Fibroblast of skin of right quadriceps (primary cell): ENCODE measurements around the gene OR8G1.
"Not testable (repeated sequence)": the region's sequence is repeated elsewhere in the genome, so short reads cannot be mapped to it uniquely, and the experiment has no call there.

Experiments used
- DNase-seq: peaks from one replicate; pipeline ENCODE4 v3.0.0-alpha.2; 2013

OR8G1 gene

GRCh38 chr11:124240621-124241397 is at the start of gene OR8G1:
OR8G1 (plus strand) TSS chr11:124241095; CDS start chr11:124249676, 8,581 bp downstream.
- DNase-seq: no peak

- DNase-seq: no peak
Observed at GRCh38 chr11:124193221-124194010, 47.5 kb upstream of the OR8G1 start.

GRCh38 chr11:124194293-124195188 is 46.4 kb upstream of the OR8G1 start:
- no peak for DNase-seq

GRCh38 chr11:124195189-124195734 is 45.6 kb upstream of the OR8G1 start:
- peak; percentile 50 for DNase-seq

- DNase-seq: no peak
Observed at GRCh38 chr11:124197999-124198398, 42.9 kb upstream of the OR8G1 start.

GRCh38 chr11:124198897-124199296 is 42.0 kb upstream of the OR8G1 start:
- DNase-seq: no peak

GRCh38 chr11:124199702-124200101 is 41.2 kb upstream of the OR8G1 start:
- DNase-seq: no peak

- no peak for DNase-seq
Observed at GRCh38 chr11:124200671-124201070, 40.2 kb upstream of the OR8G1 start.

GRCh38 chr11:124202951-124203350 is 37.9 kb upstream of the OR8G1 start:
- DNase-seq: no peak

GRCh38 chr11:124204008-124204407 is 36.9 kb upstream of the OR8G1 start:
- no peak for DNase-seq

GRCh38 chr11:124207102-124207792 is 33.6 kb upstream of the OR8G1 start:
- DNase-seq: no peak

- DNase-seq: no peak
Observed at GRCh38 chr11:124209824-124210357, 31.0 kb upstream of the OR8G1 start.

- DNase-seq: no peak
Observed at GRCh38 chr11:124210421-124210820, 30.5 kb upstream of the OR8G1 start.

- no peak for DNase-seq
Observed at GRCh38 chr11:124211321-124211720, 29.6 kb upstream of the OR8G1 start.

- no peak for DNase-seq
Observed at GRCh38 chr11:124214027-124214426, 26.9 kb upstream of the OR8G1 start.

GRCh38 chr11:124219126-124219525 is 21.8 kb upstream of the OR8G1 start:
- DNase-seq: no peak

GRCh38 chr11:124222407-124222806 is 18.5 kb upstream of the OR8G1 start:
- DNase-seq: no peak

- DNase-seq: not testable (repeated sequence)
Observed at GRCh38 chr11:124224618-124225423, 16.1 kb upstream of the OR8G1 start.

GRCh38 chr11:124225471-124225870 is 15.4 kb upstream of the OR8G1 start:
- no peak for DNase-seq

- DNase-seq: no peak
Observed at GRCh38 chr11:124233376-124233775, 7.5 kb upstream of the OR8G1 start.

- DNase-seq: no peak
Observed at GRCh38 chr11:124238512-124238911, 2.4 kb upstream of the OR8G1 start.
